C4-2B (cell line): ENCODE results near the gene MYO1E.

ENCODE experiments used
- ZFX ChIP-seq: fragments of 450-650 bp; IDR thresholded peaks from 2 replicates; pipeline ENCODE4 v1.6.1; 2017
- TF ChIP-seq, protein P1 (sequence below): fragments of 450-650 bp; conservative IDR thresholded peaks from 2 replicates; pipeline ENCODE4 v1.5.1; 2017; ENCODE audit warnings: mild to moderate bottlenecking

DNA sequence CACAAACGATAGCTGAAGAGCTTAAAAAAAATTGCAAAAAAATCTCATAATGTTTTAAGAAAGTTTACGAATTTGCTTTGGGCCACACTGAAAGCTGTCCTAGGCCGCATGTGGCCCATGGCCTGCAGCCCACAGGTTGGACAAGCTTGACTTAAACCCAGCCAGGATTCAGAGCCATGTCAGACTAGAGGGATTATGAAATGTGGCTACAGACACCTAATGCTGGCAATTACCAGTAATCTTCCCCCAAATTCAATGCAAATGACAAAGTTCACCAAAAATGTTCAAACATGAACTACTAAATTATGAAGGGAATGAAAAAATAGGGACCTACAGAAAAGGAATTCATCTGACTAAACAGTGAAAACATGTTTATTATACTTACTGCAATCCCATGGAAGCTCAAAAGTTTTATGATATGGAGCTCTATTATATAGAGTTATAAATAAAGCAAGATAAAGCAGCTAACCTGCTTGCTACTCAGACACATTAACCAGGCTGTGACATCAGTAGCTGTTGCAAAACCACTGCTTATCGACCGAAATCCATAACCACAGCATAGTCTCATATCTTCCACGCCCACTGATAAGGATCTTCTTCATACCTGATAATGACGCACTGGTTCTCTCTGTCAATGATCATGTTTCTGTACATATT lies 116.9 kb downstream of the MYO1E start:
- TF ChIP-seq, protein P1, sequence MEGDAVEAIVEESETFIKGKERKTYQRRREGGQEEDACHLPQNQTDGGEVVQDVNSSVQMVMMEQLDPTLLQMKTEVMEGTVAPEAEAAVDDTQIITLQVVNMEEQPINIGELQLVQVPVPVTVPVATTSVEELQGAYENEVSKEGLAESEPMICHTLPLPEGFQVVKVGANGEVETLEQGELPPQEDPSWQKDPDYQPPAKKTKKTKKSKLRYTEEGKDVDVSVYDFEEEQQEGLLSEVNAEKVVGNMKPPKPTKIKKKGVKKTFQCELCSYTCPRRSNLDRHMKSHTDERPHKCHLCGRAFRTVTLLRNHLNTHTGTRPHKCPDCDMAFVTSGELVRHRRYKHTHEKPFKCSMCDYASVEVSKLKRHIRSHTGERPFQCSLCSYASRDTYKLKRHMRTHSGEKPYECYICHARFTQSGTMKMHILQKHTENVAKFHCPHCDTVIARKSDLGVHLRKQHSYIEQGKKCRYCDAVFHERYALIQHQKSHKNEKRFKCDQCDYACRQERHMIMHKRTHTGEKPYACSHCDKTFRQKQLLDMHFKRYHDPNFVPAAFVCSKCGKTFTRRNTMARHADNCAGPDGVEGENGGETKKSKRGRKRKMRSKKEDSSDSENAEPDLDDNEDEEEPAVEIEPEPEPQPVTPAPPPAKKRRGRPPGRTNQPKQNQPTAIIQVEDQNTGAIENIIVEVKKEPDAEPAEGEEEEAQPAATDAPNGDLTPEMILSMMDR = no peak
- no peak for TF ChIP-seq ZFX
